Measurements from ENCODE around the gene CDH20.
"Not testable (repeated sequence)": the region's sequence is repeated elsewhere in the genome, so short reads cannot be mapped to it uniquely, and the experiment has no call there.

CDH20 gene

GRCh38 chr18:61350578-61350977 lies 17.3 kb downstream of the CDH20 start:
- Histone ChIP-seq H3K4me2 (ENCODE audit: low read length) (no peak overlapping the region), H3K4me1 (ENCODE audit: control insufficient read depth, insufficient read depth, low read length) (peaks cover 3% of the 10 kb centered on the region), H3K4me3 (ENCODE audit: low read length) (no peak overlapping the region), H3K9ac (ENCODE audit: low read depth, low read length) (no peak overlapping the region), H3K9me3 (replicated peaks; ENCODE audit: low read length) (no peaks in the 10 kb centered on the region), H3K27me3 (ENCODE audit: control insufficient read depth, insufficient read depth, low read length) (no peaks in the 10 kb centered on the region), H3K36me3 (ENCODE audit: insufficient read depth, low read length) (no peaks in the 10 kb centered on the region)

GRCh38 chr18:61352059-61352458 lies 18.8 kb downstream of the CDH20 start:
- no peaks in the 10 kb centered on the region for H3K36me3 ChIP-seq (ENCODE audit: insufficient read depth, low read length)
- no peak overlapping the region for H3K4me3 ChIP-seq (ENCODE audit: low read length)
- peaks cover 3% of the 10 kb centered on the region for H3K4me1 ChIP-seq (ENCODE audit: control insufficient read depth, insufficient read depth, low read length)
- H3K9ac ChIP-seq (ENCODE audit: low read depth, low read length): no peak overlapping the region
- no peaks in the 10 kb centered on the region for H3K9me3 ChIP-seq (replicated peaks; ENCODE audit: low read length)
- H3K27me3 ChIP-seq (ENCODE audit: control insufficient read depth, insufficient read depth, low read length): no peaks in the 10 kb centered on the region
- no peak overlapping the region for H3K4me2 ChIP-seq (ENCODE audit: low read length)

GRCh38 chr18:61352611-61353010 lies 19.4 kb downstream of the CDH20 start:
- H3K36me3 ChIP-seq (ENCODE audit: insufficient read depth, low read length): no peaks in the 10 kb centered on the region
- H3K27me3 ChIP-seq (ENCODE audit: control insufficient read depth, insufficient read depth, low read length): no peaks in the 10 kb centered on the region
- H3K9me3 ChIP-seq (replicated peaks; ENCODE audit: low read length): no peaks in the 10 kb centered on the region
- no peak overlapping the region for H3K4me3 ChIP-seq (ENCODE audit: low read length)
- no peak overlapping the region for H3K9ac ChIP-seq (ENCODE audit: low read depth, low read length)
- peaks cover 3% of the 10 kb centered on the region for H3K4me1 ChIP-seq (ENCODE audit: control insufficient read depth, insufficient read depth, low read length)
- H3K4me2 ChIP-seq (ENCODE audit: low read length): no peak overlapping the region

GRCh38 chr18:61360404-61361383 lies 27.5 kb downstream of the CDH20 start:
- Histone ChIP-seq H3K27me3 (ENCODE audit: control insufficient read depth, insufficient read depth, low read length) (no peaks in the 10 kb centered on the region), H3K36me3 (ENCODE audit: insufficient read depth, low read length) (no peaks in the 10 kb centered on the region), H3K9ac (ENCODE audit: low read depth, low read length) (no peak overlapping the region), H3K4me1 (ENCODE audit: control insufficient read depth, insufficient read depth, low read length) (no peaks in the 10 kb centered on the region), H3K4me2 (ENCODE audit: low read length) (no peak overlapping the region), H3K9me3 (replicated peaks; ENCODE audit: low read length) (no peaks in the 10 kb centered on the region), H3K4me3 (ENCODE audit: low read length) (no peak overlapping the region)

- H3K4me3 ChIP-seq (ENCODE audit: low read length): no peak overlapping the region
- no peaks in the 10 kb centered on the region for H3K9me3 ChIP-seq (replicated peaks; ENCODE audit: low read length)
- no peak overlapping the region for H3K4me2 ChIP-seq (ENCODE audit: low read length)
- no peaks in the 10 kb centered on the region for H3K4me1 ChIP-seq (ENCODE audit: control insufficient read depth, insufficient read depth, low read length)
- H3K9ac ChIP-seq (ENCODE audit: low read depth, low read length): no peak overlapping the region
- H3K36me3 ChIP-seq (ENCODE audit: insufficient read depth, low read length): no peaks in the 10 kb centered on the region
- H3K27me3 ChIP-seq (ENCODE audit: control insufficient read depth, insufficient read depth, low read length): no peaks in the 10 kb centered on the region
Measured at GRCh38 chr18:61362511-61362910, 29.3 kb downstream of the CDH20 start.

- Histone ChIP-seq H3K9me3 (replicated peaks; ENCODE audit: low read length) (no peaks in the 10 kb centered on the region), H3K4me3 (ENCODE audit: low read length) (no peak overlapping the region), H3K4me2 (ENCODE audit: low read length) (no peak overlapping the region), H3K4me1 (ENCODE audit: control insufficient read depth, insufficient read depth, low read length) (no peaks in the 10 kb centered on the region), H3K36me3 (ENCODE audit: insufficient read depth, low read length) (no peaks in the 10 kb centered on the region), H3K9ac (ENCODE audit: low read depth, low read length) (no peak overlapping the region), H3K27me3 (ENCODE audit: control insufficient read depth, insufficient read depth, low read length) (no peaks in the 10 kb centered on the region)
Measured at GRCh38 chr18:61364953-61365352, 31.7 kb downstream of the CDH20 start.

- Histone ChIP-seq H3K4me3 (ENCODE audit: low read length) (no peak overlapping the region), H3K4me1 (ENCODE audit: control insufficient read depth, insufficient read depth, low read length) (no peaks in the 10 kb centered on the region), H3K9me3 (replicated peaks; ENCODE audit: low read length) (no peaks in the 10 kb centered on the region), H3K27me3 (ENCODE audit: control insufficient read depth, insufficient read depth, low read length) (no peaks in the 10 kb centered on the region), H3K4me2 (ENCODE audit: low read length) (no peak overlapping the region), H3K9ac (ENCODE audit: low read depth, low read length) (no peak overlapping the region), H3K36me3 (ENCODE audit: insufficient read depth, low read length) (no peaks in the 10 kb centered on the region)
Measured at GRCh38 chr18:61368001-61368400, 34.8 kb downstream of the CDH20 start.

GRCh38 chr18:61369671-61370070 lies 36.4 kb downstream of the CDH20 start:
- not testable (repeated sequence) for H3K9ac ChIP-seq (ENCODE audit: low read depth, low read length); H3K4me1 ChIP-seq (ENCODE audit: control insufficient read depth, insufficient read depth, low read length); H3K4me3 ChIP-seq (ENCODE audit: low read length); H3K4me2 ChIP-seq (ENCODE audit: low read length); H3K9me3 ChIP-seq (replicated peaks; ENCODE audit: low read length); H3K27me3 ChIP-seq (ENCODE audit: control insufficient read depth, insufficient read depth, low read length); H3K36me3 ChIP-seq (ENCODE audit: insufficient read depth, low read length)

GRCh38 chr18:61371111-61371510 lies 37.9 kb downstream of the CDH20 start:
- Histone ChIP-seq H3K4me3 (ENCODE audit: low read length) (no peak overlapping the region), H3K9me3 (replicated peaks; ENCODE audit: low read length) (no peaks in the 10 kb centered on the region), H3K36me3 (ENCODE audit: insufficient read depth, low read length) (no peaks in the 10 kb centered on the region), H3K4me2 (ENCODE audit: low read length) (no peak overlapping the region), H3K4me1 (ENCODE audit: control insufficient read depth, insufficient read depth, low read length) (no peaks in the 10 kb centered on the region), H3K9ac (ENCODE audit: low read depth, low read length) (no peak overlapping the region), H3K27me3 (ENCODE audit: control insufficient read depth, insufficient read depth, low read length) (no peaks in the 10 kb centered on the region)

- Histone ChIP-seq H3K4me3 (ENCODE audit: low read length) (no peak overlapping the region), H3K4me2 (ENCODE audit: low read length) (no peak overlapping the region), H3K36me3 (ENCODE audit: insufficient read depth, low read length) (no peaks in the 10 kb centered on the region), H3K9ac (ENCODE audit: low read depth, low read length) (no peak overlapping the region), H3K27me3 (ENCODE audit: control insufficient read depth, insufficient read depth, low read length) (peaks cover 7% of the 10 kb centered on the region), H3K9me3 (replicated peaks; ENCODE audit: low read length) (no peaks in the 10 kb centered on the region), H3K4me1 (ENCODE audit: control insufficient read depth, insufficient read depth, low read length) (no peaks in the 10 kb centered on the region)
Measured at GRCh38 chr18:61379827-61380226, 46.6 kb downstream of the CDH20 start.

GRCh38 chr18:61388010-61388409 lies 54.8 kb downstream of the CDH20 start:
- no peaks in the 10 kb centered on the region for H3K9me3 ChIP-seq (replicated peaks; ENCODE audit: low read length)
- no peaks in the 10 kb centered on the region for H3K36me3 ChIP-seq (ENCODE audit: insufficient read depth, low read length)
- H3K4me2 ChIP-seq (ENCODE audit: low read length): no peak overlapping the region
- H3K4me3 ChIP-seq (ENCODE audit: low read length): no peak overlapping the region
- no peak overlapping the region for H3K9ac ChIP-seq (ENCODE audit: low read depth, low read length)
- no peaks in the 10 kb centered on the region for H3K4me1 ChIP-seq (ENCODE audit: control insufficient read depth, insufficient read depth, low read length)
- no peaks in the 10 kb centered on the region for H3K27me3 ChIP-seq (ENCODE audit: control insufficient read depth, insufficient read depth, low read length)

GRCh38 chr18:61394983-61395382 lies 61.8 kb downstream of the CDH20 start:
- Histone ChIP-seq H3K36me3 (ENCODE audit: insufficient read depth, low read length) (no peaks in the 10 kb centered on the region), H3K9ac (ENCODE audit: low read depth, low read length) (no peak overlapping the region), H3K4me3 (ENCODE audit: low read length) (no peak overlapping the region), H3K4me2 (ENCODE audit: low read length) (no peak overlapping the region), H3K27me3 (ENCODE audit: control insufficient read depth, insufficient read depth, low read length) (no peaks in the 10 kb centered on the region), H3K4me1 (ENCODE audit: control insufficient read depth, insufficient read depth, low read length) (peaks cover 17% of the 10 kb centered on the region), H3K9me3 (replicated peaks; ENCODE audit: low read length) (no peaks in the 10 kb centered on the region)
